HG02763 (cell line): ENCODE data around the gene MRPL47.
A peak's percentile ranks its signal among the peaks of the same experiment; 100 is the strongest.
"Not testable (repeated sequence)": the region's sequence is repeated elsewhere in the genome, so short reads cannot be mapped to it uniquely, and the experiment has no call there.

Experiments used
- ATAC-seq: cut with Tn5 transposase; IDR thresholded peaks from one replicate; pipeline ENCODE4 v1.9.1; 2021; ENCODE audit warnings: mild to moderate bottlenecking, moderate library complexity; ENCODE audit not compliant: unreplicated experiment

The MRPL47 gene

DNA sequence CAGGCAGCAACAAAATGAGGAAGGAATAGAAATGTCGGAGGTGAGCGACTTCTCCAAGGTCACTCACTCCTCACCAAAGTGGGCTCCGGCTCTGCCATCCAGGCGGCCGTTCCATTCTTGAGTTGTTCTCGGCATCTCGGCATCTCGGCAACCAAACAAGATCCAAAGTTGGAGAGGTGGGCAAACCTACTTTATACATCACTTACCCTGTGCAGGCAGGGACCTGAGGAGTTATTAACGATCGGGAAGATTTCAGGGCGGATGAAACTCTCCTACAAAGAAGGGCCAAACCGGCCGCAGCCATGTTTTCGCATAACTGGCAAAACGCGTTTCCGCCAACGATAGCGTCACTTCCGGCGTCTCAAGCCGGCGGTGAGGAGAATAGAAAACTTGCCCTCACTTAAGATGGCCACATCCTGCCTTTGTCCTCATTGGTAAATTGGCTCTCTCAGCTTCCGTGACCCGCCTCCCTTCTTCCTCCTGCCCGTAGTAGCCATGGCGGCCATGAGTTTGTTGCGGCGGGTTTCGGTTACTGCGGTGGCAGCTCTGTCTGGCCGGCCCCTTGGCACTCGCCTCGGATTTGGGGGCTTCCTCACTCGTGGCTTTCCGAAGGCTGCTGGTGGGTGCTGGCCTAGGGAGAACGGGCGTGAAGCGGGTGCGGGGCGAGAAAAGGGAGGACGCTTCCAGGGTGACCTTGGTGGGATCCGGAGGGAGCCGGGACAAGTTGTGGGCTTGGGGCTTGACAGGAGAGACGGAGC, at the start of gene MRPL47, which contains the start of gene NDUFB5:
MRPL47 (minus strand) TSS at position 318 of the 758 bp plus-strand sequence; CDS start at position 304, 14 bp downstream.
NDUFB5 (plus strand) TSS at position 474 of the 758 bp plus-strand sequence; CDS start at position 496, 22 bp downstream.
- ATAC-seq = peak; percentile 98

DNA sequence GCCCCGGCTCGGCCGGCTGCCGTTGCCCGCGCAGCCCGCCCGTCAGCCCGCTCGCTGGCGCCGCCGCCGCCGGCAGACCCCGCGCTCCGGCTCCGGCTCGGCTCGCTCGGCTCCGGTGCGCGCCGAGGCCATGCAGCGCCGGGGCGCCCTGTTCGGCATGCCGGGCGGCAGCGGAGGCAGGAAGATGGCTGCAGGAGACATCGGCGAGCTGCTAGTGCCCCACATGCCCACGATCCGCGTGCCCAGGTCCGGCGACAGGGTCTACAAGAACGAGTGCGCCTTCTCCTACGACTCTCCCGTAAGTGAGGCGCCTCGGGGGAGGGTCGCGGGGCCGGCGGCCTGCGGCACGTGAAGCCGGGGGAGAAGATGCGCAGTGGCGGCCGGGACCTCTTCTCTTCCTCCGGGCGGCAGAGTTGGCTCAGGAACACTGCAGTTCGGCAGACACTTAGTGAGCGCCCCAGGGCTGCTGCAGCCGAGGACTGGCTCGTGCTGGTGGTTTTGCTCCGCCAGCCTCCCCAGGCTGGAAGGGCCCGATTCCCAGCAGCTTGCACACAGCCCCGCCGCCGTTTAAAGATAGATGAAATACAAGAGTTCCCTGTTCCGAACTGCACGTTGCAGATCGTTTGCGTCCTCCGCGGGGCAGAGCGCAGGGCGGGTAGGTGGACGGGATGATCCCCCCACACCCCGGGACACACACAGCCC, 48.8 kb upstream of the MRPL47 start:
- ATAC-seq = peak; percentile 64

GRCh38 chr3:179652447-179653095, 48.1 kb upstream of the MRPL47 start, which contains the start of gene USP13:
Gene USP13, plus strand, starts transcription at chr3:179653040. Its CDS starts 186 bp downstream, at chr3:179653226.
- peak; percentile 58 for ATAC-seq

DNA sequence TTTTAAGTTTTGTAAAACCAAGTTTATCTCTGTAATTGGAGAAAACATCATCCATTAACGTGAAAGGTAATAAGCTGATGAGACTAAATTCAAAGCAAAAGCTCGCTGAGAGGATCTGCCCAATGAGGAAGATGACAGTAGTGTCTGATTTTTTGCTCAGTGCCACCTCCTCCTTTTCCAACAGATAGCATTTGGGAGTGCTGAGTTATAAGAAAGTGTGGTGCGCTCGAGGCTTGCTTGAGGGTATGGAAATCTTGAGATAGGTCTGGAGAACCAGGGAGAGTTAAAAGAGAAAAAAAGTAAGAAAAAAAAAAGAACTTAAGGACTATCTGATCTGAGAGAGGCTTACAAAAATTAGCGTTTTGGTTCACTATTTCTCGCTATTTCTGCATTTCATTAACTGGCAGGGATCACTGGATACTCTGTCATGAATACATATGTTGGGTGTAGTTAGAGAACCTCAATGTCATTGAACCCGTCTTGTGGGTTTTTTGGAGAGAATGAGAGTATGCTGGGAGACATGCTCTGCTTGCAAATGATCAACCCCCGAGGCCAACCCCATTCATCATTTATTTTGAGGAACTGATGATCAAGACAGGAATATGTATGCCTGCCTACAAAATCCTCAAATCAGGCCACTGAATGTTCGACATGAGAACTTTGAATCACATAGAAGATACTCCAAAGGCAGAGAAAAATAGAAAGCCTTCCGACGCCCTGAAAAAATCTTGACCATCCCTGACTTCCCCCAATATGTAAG, 47.4 kb upstream of the MRPL47 start:
- no peak for ATAC-seq

DNA sequence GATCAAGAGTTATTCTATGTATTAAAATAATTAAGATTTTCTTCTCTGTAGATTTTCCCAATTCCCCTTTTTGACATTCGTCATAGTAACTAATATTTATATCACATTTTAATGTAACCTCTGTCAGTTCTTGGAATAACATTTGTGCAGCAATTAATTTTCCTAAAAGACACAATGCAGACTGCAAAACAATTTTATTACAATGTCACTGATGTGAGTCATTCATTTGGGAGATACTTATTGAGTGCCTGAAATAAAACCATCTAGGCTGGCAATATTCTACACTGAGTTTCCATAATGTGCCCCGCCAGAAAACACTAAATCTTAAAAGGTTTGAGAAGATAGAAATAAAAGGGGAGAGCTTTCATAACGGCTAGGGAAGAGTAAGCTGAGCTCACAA, 41.7 kb upstream of the MRPL47 start:
- ATAC-seq = no peak

- ATAC-seq = not testable (repeated sequence)
These were observed 39.4 kb upstream of the MRPL47 start for GRCh38 chr3:179643837-179644236.

DNA sequence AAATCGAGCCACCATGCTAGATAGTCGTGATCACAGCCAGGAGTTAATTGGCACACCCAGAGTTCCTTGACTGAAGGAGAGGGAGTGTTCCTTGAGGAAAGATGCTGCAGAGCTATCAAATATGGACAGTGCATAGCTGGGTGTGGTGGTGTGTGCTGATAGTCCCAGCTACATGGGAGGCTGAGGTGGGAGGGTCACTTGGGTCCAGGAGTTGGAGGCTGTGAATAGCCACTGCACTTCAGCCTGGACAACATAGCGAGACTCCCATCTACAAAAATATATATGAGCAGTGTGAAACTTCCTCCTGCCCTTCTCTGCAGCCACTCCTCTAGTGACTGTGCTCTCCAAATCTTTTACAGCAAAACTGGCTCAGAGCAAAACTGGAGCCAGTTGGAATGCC, 38.4 kb upstream of the MRPL47 start:
- ATAC-seq = no peak

DNA sequence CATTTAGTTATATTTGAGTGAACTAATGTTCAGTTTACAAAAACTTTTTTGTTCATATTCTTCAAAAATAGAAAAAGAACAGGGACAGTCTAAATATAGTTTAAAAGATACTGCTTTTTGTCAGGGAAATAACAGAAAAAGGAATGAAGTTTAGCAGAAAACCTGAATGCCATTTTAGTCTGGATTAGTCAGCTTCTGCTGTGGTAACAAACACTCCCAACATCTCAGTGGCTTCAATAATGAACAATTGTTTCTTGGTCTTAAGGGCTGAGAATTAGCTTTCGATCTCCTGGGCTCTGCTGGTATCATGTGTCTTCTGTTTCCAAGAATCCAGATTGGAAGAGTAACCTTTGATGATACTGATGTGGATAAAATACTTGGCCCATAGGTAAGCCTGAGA, 36.0 kb upstream of the MRPL47 start:
- ATAC-seq = no peak

GRCh38 chr3:179630753-179631451, 26.5 kb upstream of the MRPL47 start:
- ATAC-seq = no peak

- ATAC-seq = no peak
These were observed 20.0 kb upstream of the MRPL47 start for GRCh38 chr3:179624451-179624850.

GRCh38 chr3:179622023-179622422, 17.6 kb upstream of the MRPL47 start:
- ATAC-seq = no peak

DNA sequence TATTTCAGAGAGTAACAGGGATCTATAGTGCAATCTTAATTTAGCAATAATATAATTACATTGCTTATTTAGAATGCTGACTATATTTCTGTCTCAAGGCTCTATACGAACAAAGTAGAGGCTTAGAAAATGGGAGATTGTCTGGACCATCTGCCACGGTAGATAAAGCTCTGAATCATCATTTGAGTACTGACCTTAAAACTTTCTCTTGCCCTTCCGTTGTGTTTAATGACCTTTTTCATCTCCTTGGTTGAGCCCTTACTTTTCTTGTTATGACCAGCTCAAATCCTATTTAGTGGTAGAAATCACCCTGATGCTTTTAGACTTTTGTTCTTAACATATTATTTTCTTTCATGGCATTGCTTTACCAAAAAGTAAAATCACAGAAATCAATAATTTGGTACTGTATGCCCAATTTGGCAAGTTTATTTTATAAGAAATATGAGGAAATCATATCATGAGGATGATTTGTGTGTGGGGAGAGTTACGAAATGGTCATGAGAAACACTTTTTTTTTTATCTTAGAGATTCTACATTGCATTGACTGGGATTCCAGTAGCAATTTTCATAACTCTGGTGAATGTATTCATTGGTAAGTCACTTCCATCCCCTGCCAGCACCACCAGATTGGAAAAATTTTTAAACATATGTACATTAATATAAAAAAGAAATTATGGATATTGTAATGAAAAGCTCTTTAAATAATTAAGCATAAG, 11.2 kb upstream of the MRPL47 start:
- no peak for ATAC-seq

DNA sequence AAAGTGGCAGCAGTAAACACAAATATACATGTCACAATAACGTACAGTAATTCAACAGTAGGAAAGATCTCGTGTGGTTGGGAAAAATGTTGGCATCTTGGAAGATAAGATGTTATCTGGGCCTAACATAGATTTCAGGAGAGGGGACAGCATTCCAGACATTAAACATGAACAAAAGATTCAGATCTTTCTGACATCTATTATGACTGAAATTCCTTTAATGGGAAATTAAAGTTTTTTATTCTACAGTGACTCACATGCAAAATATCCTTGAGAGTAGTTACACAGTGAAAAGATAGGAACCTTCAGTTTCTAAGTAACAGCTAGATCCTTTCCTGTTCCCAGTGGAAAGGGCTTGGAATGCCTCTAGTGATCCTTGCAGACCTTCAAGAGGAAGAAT, 9.4 kb upstream of the MRPL47 start:
- no peak for ATAC-seq

- ATAC-seq = no peak
These were observed 5.6 kb upstream of the MRPL47 start for GRCh38 chr3:179610066-179610465.

- peak; percentile 42 for ATAC-seq
These were observed 4.7 kb upstream of the MRPL47 start for GRCh38 chr3:179608931-179609720.

DNA sequence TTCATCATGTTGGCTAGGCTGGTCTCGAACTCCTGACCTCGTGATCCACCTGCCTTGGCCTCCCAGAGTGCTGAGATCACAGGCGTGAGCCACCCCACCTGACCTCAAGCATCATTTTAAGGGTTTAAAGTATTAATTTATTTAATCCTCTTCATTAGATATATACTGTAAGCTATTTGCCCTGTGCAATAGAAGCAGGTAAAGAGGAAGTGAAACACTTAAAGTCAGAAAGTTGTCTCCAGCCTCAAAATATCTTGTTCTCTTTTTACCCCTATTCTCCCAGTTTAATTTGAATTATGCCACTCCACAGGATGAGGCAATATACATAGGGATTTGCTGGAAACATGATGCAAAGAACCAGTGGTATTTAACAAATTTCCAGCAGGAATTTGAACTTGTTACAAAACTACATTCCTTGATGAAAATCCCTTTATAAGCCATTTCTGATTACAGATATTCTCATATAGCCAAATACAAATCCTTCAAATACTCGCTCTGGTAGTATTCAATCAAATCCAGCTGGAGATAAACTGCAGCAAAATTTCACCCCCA, 2.2 kb upstream of the MRPL47 start:
- no peak for ATAC-seq

GRCh38 chr3:179603831-179604230, 607 bp downstream of the MRPL47 start:
- no peak for ATAC-seq

DNA sequence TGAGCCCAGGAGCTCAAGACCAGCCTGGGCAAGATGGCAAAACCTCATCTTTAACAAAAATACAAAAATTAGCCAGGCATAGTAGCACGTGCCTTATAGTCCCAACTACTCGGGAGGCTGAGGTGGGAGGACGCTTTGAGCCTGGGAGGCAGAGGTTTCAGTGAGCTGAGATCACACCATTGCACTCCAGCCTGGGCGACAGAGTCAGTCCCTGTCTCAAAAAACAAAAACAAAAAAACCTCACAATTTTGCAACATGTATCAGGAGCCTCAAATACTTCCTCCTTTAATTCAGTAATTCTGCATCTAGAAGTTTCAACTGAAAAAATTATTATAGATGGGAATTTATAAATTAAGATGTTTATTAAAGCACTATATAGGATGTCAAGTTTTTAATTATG, 1.1 kb downstream of the MRPL47 start:
- no peak for ATAC-seq

DNA sequence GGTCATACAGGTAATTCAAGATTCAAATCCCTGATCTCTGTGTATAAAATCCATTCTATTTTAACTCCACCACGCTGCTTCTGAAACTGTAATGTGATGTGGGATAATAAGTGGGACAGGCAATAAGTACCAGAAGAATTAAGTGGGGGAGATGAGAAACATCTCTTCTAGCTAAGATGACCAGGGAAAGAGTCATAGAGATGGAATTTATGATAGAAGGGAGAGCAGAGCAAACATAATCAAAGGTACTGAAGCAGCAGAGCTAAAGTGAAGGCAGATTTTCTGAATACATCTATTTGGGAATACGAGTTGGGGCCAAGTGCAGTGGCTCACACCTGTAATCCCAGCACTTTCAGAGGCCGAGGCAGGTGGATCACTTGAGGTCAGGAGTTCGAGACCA, 4.9 kb downstream of the MRPL47 start:
- no peak for ATAC-seq
